Stimulated activated CD4-positive, alpha-beta T cell treated with anti-CD3 and anti-CD28 coated beads, Interleukin-1b, Interleukin-23, amount 100 ng/mL, for 48 hours (primary cell): ENCODE measurements around the gene ADAMTS18.
"Not testable (repeated sequence)": the region's sequence is repeated elsewhere in the genome, so short reads cannot be mapped to it uniquely, and the experiment has no call there.

Source experiments
- DNase-seq: peaks from one replicate; pipeline ENCODE4 v3.0.0-alpha.2; 2020

ADAMTS18 gene

GRCh38 chr16:77324729-77325128 lies 110.1 kb downstream of the ADAMTS18 start:
- no peak for DNase-seq

GRCh38 chr16:77323695-77324094 lies 111.1 kb downstream of the ADAMTS18 start:
- DNase-seq: no peak

- DNase-seq: no peak
Observed at GRCh38 chr16:77322757-77323156, 112.1 kb downstream of the ADAMTS18 start.

GRCh38 chr16:77317059-77317458 lies 117.8 kb downstream of the ADAMTS18 start:
- no peak for DNase-seq

GRCh38 chr16:77310877-77311276 lies 124.0 kb downstream of the ADAMTS18 start:
- DNase-seq: no peak

- no peak for DNase-seq
Observed at GRCh38 chr16:77308163-77308561, 126.7 kb downstream of the ADAMTS18 start.

- peak; percentile 39 for DNase-seq
Observed at GRCh38 chr16:77307426-77308162, 127.2 kb downstream of the ADAMTS18 start.

- no peak for DNase-seq
Observed at GRCh38 chr16:77306075-77306474, 128.8 kb downstream of the ADAMTS18 start.

GRCh38 chr16:77304877-77305276 lies 130.0 kb downstream of the ADAMTS18 start:
- DNase-seq: no peak

GRCh38 chr16:77304134-77304533 lies 130.7 kb downstream of the ADAMTS18 start:
- no peak for DNase-seq

- DNase-seq: no peak
Observed at GRCh38 chr16:77302674-77303073, 132.2 kb downstream of the ADAMTS18 start.

- no peak for DNase-seq
Observed at GRCh38 chr16:77302249-77302648, 132.6 kb downstream of the ADAMTS18 start.

- no peak for DNase-seq
Observed at GRCh38 chr16:77300256-77300655, 134.6 kb downstream of the ADAMTS18 start.

GRCh38 chr16:77299395-77299794 lies 135.4 kb downstream of the ADAMTS18 start:
- DNase-seq: no peak

- DNase-seq: no peak
Observed at GRCh38 chr16:77298418-77299360, 136.1 kb downstream of the ADAMTS18 start.

GRCh38 chr16:77297996-77298395 lies 136.8 kb downstream of the ADAMTS18 start:
- DNase-seq: no peak

- no peak for DNase-seq
Observed at GRCh38 chr16:77295896-77296295, 138.9 kb downstream of the ADAMTS18 start.

- no peak for DNase-seq
Observed at GRCh38 chr16:77290451-77291115, 144.3 kb downstream of the ADAMTS18 start.

GRCh38 chr16:77289331-77289809 lies 145.5 kb downstream of the ADAMTS18 start:
- no peak for DNase-seq

GRCh38 chr16:77288222-77288621 lies 146.6 kb downstream of the ADAMTS18 start:
- no peak for DNase-seq

GRCh38 chr16:77285676-77286075 lies 149.2 kb downstream of the ADAMTS18 start:
- DNase-seq: no peak

- no peak for DNase-seq
Observed at GRCh38 chr16:77282345-77282744, 152.5 kb downstream of the ADAMTS18 start.

GRCh38 chr16:77279316-77279715 lies 155.5 kb downstream of the ADAMTS18 start:
- not testable (repeated sequence) for DNase-seq
